SJSA1 (cell line): ENCODE data around the gene CFAP77. TPM values are rescaled to one million over a fixed set of nuclear protein-coding genes. Genes with fewer than 3 reads are reported as not detected.

Source experiments
- DNase-seq, 2 experiments: peaks; one replicate each; pipeline ENCODE4 v3.0.0-alpha.2; 2015 to 2020; ENCODE audit warnings: low spot score in 2 of 2, low read depth in 1 of 2
- H3K27ac ChIP-seq: fragments of 250-450 bp; sonication (Bioruptor Pico); 2 replicates; pipeline ENCODE4 v1.5.1; 2020; ENCODE audit warnings: mild to moderate bottlenecking, moderate library complexity
- H3K27me3 ChIP-seq: fragments of 250-450 bp; sonication (Bioruptor Pico); replicated peaks from 2 replicates; pipeline ENCODE4 v1.5.1; 2020; ENCODE audit warnings: mild to moderate bottlenecking, moderate library complexity
- H3K36me3 ChIP-seq: fragments of 250-450 bp; sonication (Bioruptor Pico); 2 replicates; pipeline ENCODE4 v1.5.1; 2020; ENCODE audit warnings: mild to moderate bottlenecking
- H3K4me1 ChIP-seq: fragments of 250-450 bp; sonication (Bioruptor Pico); replicated peaks from 2 replicates; pipeline ENCODE4 v1.6.1; 2021; ENCODE audit warnings: mild to moderate bottlenecking
- H3K4me3 ChIP-seq: fragments of 250-450 bp; sonication (Bioruptor Pico); 2 replicates; pipeline ENCODE4 v1.5.1; 2020; ENCODE audit warnings: mild to moderate bottlenecking
- H3K9me3 ChIP-seq: fragments of 250-450 bp; sonication (Bioruptor Pico); replicated peaks from 2 replicates; pipeline ENCODE4 v1.5.1; 2020; ENCODE audit warnings: mild to moderate bottlenecking
- total RNA-seq: library from RNA; depleted of rRNA; stranded (reverse); fragments of >200 nt; shearing (Covaris generic); gene quantifications from 2 replicates; pipeline ENCODE4 v1.2.3, GENCODE V29; 2014

CFAP77 gene
- total RNA-seq, 1 experiment from 2014 or later = 0.42 TPM

DNA sequence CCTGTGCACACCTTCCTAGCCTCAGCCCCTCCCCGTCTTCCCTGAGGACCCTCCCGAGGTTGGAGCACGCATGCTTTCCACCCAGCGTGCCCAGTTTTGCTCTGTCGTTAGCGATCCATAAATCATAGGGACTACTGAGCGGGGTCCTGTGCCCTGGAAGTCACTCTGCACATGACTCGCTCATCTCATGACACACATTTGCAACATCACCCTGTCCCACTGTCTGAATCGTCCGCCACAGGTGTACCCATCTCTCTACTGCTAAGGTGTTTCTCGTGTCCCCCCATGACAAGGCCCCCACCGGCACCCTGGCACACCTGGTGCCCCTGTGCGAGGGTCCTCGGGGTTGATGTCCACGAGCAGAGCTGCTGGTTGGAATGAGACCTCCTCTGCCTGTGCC lies 103.4 kb downstream of the CFAP77 start:
- H3K27me3 ChIP-seq = peaks cover 16% of the 10 kb centered on the region
- H3K27ac ChIP-seq = no peak overlapping the region
- no peaks in the 10 kb centered on the region for H3K36me3 ChIP-seq
- no peaks in the 10 kb centered on the region for H3K9me3 ChIP-seq
- H3K4me3 ChIP-seq = no peak overlapping the region
- H3K4me1 ChIP-seq = no peaks in the 10 kb centered on the region
- DNase-seq = no peak

DNA sequence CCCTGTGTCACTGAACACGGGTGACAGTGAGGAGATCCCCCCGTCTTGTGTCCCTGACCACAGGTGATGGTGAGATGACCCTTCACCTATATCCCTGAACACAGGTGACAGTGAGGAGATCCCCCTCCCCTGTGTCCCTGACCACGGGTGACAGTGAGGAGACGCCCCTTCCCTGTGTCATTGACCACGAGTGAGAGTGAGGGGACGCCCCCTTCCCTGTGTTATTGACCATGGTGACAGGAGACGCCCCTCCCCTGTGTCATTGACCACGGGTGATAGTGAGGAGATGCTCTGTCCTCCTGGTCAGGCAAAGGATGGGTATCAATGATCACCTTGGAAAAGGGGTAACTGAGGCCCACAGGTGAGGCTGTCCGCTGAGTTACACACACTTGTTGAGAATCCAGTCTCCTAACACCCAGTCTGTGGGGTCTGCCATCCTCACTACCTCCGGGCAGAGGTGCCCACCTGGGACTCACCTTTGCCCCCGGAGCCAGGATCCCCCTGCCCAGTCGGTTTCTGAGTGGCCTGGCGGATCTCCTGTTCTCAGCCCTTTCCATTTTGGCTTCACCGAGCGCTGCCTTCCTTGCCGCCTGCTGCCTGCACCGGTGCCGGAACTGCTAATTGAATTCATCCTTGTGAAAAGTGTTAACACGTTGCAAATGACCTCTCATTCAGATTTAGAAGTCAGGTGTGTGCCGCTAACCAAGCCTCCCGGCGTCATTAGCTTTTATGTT lies 104.2 kb downstream of the CFAP77 start:
- peaks cover 16% of the 10 kb centered on the region for H3K27me3 ChIP-seq
- H3K27ac ChIP-seq = no peak overlapping the region
- H3K4me3 ChIP-seq = no peak overlapping the region
- H3K36me3 ChIP-seq = no peaks in the 10 kb centered on the region
- DNase-seq = no peak
- H3K4me1 ChIP-seq = no peaks in the 10 kb centered on the region
- no peaks in the 10 kb centered on the region for H3K9me3 ChIP-seq

DNA sequence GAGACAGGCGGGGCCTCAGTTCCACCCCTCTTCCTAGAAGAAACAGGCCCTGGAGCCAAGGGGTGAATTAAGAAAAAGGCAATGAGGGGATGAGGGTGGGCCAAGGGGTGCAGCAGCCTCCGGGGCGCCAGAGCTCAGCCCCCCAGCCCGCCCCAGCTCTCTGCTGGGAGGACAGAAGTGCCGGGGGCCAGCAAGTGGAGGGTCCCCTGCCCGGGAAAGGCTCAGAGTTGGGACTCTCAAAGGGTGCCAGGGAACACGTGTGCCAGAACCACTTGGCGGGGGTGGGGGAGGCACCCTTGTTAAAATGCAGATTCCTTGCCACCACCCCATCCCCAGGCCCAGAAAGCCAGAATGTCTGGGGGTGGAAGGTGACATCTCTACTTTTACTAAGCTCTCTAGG lies 104.8 kb downstream of the CFAP77 start:
- no peak overlapping the region for H3K4me3 ChIP-seq
- H3K27ac ChIP-seq = no peak overlapping the region
- no peaks in the 10 kb centered on the region for H3K36me3 ChIP-seq
- H3K27me3 ChIP-seq = peaks cover 16% of the 10 kb centered on the region
- H3K4me1 ChIP-seq = no peaks in the 10 kb centered on the region
- DNase-seq = no peak
- no peaks in the 10 kb centered on the region for H3K9me3 ChIP-seq

DNA sequence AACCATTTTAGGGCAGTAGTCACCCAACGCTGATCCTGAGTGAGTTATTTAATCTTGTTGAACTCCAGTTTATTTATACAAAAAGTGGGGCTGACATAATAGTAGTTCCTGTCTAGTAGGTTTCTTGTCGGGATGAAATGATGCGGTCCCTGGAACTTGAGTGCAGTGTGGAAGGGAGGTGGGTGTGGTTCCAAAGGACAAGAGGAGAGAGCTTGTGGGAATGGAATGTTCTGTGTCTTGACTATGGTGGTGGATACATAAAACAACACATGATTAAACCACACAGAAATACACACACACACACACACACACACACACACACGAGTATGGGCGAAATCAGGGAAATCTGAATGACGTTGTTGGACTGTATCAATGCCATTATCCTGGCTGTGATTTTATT lies 106.3 kb downstream of the CFAP77 start:
- no peaks in the 10 kb centered on the region for H3K36me3 ChIP-seq
- no peak overlapping the region for H3K27ac ChIP-seq
- H3K4me3 ChIP-seq = no peak overlapping the region
- H3K27me3 ChIP-seq = peaks cover 16% of the 10 kb centered on the region
- no peak for DNase-seq
- H3K9me3 ChIP-seq = no peaks in the 10 kb centered on the region
- H3K4me1 ChIP-seq = no peaks in the 10 kb centered on the region

DNA sequence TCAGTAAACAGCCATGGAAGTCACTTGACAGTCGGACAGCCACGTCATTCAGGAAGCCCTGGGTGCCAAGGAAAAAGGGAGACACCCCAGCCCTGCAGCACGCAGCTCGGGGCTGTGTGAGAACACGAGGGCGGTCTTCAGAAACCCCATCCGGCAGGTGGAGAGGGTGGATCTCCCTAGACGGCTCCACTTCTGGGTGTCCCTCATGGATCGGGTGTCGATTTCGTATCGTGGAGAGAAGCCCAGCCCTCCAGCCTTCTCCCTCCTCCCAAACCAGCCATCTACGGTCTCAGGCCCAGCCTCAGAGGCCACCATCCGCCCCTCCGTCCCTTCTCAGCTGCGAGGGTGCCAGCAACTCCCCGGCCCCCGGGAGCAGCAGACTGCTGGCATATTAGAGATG lies 106.9 kb downstream of the CFAP77 start:
- Histone ChIP-seq H3K27me3 (peaks cover 16% of the 10 kb centered on the region), H3K4me1 (no peaks in the 10 kb centered on the region), H3K27ac (no peak overlapping the region), H3K4me3 (no peak overlapping the region), H3K9me3 (no peaks in the 10 kb centered on the region), H3K36me3 (no peaks in the 10 kb centered on the region)
- DNase-seq = no peak

DNA sequence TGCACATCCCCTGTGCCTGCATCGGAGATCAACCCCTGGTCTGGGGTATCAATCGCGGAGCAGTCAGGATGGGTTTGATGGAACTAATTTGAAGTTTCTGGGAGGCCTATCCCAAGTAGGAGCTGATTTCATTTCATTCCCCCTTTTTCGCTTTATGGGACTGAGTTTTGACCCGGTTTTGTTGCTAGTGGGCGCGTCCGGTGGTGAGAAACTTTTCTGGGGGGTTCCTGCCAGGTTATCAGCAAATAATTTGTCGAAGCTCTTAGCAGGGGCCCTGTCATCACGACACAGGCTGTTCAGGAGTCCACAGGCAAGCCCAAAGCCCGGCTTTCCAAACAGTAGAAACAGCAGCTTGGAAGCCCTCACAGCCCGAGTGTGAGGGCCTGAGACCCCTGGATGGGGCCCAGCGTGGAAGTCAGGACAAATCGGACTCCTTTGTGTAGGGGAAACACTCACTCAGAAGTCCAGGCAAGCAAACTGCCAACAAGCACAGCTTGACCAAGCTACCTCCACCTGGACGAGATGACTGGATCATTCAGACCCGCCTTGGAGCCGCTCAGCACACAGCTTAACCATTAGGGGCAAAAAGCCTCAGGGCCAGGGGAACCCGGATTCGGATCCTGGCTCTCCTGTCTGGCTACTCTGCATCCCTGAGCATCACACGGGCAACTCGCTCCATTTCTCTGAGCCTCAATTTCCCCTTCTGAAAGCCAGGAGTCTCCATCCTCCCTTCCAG lies 108.0 kb downstream of the CFAP77 start:
- DNase-seq = no peak
- no peaks in the 10 kb centered on the region for H3K4me1 ChIP-seq
- H3K4me3 ChIP-seq = no peak overlapping the region
- no peak overlapping the region for H3K27ac ChIP-seq
- no peaks in the 10 kb centered on the region for H3K36me3 ChIP-seq
- peaks cover 13% of the 10 kb centered on the region; the same call in 1 of the 2 replicates for H3K27me3 ChIP-seq
- no peaks in the 10 kb centered on the region for H3K9me3 ChIP-seq

DNA sequence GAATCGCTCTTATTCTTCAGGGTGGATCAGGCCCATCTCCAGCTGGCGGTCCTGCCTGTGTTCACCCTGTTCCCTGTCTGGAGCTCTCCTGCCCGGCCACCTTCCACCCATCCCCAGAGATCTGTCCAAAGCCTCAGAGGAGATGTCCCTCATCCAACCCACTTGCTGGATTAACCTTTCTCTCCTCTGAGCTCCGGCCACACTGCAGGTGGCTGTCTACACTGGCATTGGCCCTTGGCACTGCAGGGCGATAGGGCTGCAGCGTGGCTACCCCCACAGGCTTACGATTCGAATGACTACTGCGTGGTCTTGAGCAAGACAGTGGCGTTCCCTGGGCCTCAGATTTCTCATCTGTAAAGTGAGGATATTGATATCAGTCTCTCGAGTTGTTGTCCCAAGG lies 108.6 kb downstream of the CFAP77 start:
- no peak overlapping the region for H3K27ac ChIP-seq
- H3K36me3 ChIP-seq = no peaks in the 10 kb centered on the region
- H3K27me3 ChIP-seq = peaks cover 19% of the 10 kb centered on the region
- H3K4me1 ChIP-seq = no peaks in the 10 kb centered on the region
- H3K4me3 ChIP-seq = no peak overlapping the region
- DNase-seq = no peak
- no peaks in the 10 kb centered on the region for H3K9me3 ChIP-seq

DNA sequence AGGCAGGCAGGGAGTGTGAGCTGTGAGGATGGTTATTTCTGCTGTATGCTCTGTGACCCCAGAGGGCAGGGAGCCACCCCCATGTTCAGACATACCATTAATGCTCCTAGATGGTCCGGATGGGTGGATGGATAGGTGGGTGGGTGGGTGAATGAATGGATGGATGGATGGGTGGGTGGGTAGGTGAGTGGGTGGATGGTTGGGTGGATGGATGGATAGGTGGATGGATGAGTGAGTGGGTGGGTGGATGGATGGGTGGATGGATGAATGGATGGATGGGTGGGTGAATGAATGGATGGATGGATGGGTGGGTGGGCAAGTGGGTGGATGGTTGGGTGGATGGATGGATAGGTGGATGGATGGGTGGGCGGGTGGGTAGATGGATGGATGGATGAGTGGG lies 109.0 kb downstream of the CFAP77 start:
- Histone ChIP-seq H3K27me3 (peaks cover 23% of the 10 kb centered on the region), H3K36me3 (no peaks in the 10 kb centered on the region), H3K4me3 (no peak overlapping the region), H3K9me3 (no peaks in the 10 kb centered on the region), H3K27ac (no peak overlapping the region), H3K4me1 (no peaks in the 10 kb centered on the region)
- no peak for DNase-seq

DNA sequence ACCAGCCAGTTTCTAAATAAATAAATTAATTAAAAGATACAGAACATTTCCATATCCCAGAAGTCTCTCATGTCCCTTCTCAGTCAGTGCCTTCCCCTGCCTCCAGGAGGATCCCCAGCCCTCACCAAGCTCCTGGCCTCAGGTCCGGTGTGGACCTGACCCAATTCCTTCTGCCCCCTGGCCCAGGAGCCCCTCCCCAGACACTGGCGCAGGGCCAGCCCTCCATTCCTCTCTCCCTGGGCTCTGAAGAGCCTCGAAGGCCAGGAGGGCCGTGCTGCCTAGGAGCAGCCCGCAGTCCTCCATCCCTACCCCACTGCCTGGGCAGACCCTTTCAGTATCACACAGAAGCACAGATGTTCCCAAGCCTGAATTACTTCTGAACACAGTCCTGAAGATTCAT lies 110.6 kb downstream of the CFAP77 start:
- Histone ChIP-seq H3K9me3 (no peaks in the 10 kb centered on the region), H3K27ac (no peak overlapping the region), H3K27me3 (peaks cover 28% of the 10 kb centered on the region), H3K4me1 (no peaks in the 10 kb centered on the region), H3K4me3 (no peak overlapping the region), H3K36me3 (no peaks in the 10 kb centered on the region)
- DNase-seq = no peak

DNA sequence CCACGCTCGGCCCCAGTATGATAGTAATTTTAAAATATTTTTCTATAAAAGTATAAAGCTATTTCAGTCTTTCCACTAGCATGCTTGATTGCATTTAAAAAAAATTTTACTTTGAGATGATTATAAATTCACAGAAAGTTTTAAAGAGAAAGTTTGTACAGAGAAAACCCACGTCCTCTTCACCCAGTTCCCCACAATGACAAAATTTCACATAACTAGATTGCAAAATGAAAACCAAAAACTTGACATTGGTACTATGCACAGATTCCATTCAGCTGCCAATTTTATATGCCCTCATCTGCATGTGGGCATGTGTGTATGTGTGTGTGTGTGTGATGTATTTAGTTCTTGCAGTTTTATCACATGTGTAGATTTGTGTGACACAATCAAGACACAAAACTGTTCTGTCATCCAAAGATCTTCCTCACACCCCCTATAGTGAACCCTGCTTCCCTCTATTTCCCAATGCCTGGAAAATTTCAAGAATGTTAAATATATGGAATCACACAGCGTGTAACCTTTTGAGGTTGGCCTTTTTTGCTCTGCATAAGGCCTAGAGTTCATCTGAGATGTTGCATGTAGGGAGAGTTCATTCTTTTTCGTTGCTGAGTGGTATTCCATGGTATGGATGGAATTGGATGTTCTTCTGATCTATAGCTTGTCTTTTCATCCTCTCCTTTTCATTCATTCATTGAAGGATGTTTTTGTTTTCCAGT lies 115.5 kb downstream of the CFAP77 start:
- Histone ChIP-seq H3K9me3 (no peaks in the 10 kb centered on the region), H3K27me3 (peaks cover 28% of the 10 kb centered on the region), H3K4me3 (no peak overlapping the region), H3K4me1 (no peaks in the 10 kb centered on the region), H3K36me3 (no peaks in the 10 kb centered on the region), H3K27ac (no peak overlapping the region)
- no peak for DNase-seq

DNA sequence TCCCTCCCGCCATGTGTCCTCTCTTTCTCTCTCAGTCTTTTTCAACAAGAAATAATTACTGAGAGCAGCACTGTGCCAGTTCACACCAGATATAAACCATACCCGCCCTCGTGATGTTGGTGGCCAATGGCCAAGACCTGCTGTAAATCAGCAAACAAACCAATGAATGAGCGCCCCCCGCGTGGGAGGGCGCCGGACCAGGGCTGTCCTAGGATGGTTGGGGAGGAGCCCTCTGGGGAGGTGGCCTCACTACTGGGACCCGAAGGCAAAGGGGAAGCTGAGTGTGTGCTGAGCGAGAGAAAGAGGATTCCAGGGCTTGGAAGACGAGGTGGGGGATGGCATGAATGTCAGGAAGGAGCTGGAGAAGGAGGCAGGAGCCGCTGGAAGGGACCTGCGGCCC lies 121.2 kb downstream of the CFAP77 start:
- peaks cover 29% of the 10 kb centered on the region for H3K27me3 ChIP-seq
- H3K36me3 ChIP-seq = no peaks in the 10 kb centered on the region
- no peaks in the 10 kb centered on the region for H3K4me1 ChIP-seq
- H3K4me3 ChIP-seq = no peak overlapping the region
- no peaks in the 10 kb centered on the region for H3K9me3 ChIP-seq
- H3K27ac ChIP-seq = no peak overlapping the region
- no peak for DNase-seq

DNA sequence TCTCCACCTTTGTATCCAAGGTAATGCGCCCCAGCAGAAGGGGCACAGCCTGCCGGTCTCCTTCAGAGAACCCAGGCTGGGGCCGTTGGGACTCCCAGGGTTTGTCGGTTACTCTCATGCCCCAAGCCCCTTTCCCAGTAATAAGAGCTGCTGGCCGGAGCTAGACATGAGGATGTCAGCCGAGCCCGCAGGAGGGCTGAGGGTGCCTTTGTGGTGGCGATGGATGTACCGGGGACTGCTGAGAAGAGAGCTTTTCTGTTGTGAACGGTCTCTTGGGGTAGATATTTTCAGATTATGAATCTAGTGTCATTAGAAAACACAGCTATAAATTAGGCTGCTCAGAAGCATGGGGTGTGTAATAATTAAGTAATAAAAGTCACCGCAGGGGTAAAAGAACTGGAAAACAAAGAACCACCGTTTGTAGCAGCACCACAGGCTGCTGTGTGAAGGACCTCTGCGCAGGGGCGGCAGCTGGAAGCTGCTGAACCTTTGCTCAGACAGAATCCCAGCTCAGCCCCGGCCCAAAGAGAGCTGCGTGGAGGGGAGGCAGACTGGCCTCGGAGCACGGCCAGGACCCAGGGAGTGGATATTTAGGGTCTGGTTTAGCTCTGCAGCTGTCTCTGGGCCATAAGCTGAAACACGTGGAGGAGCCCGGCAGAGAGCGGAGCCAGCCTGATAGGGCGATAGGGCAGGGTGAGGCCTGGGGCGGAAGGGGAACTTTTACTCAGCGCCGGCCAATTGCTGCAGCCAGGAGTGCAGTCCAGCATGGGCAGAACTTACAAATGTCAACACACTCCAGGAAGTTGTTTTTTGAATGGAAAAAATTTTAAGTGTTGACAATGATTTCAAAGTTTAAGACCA lies 121.9 kb downstream of the CFAP77 start:
- no peak overlapping the region for H3K27ac ChIP-seq
- H3K36me3 ChIP-seq = no peaks in the 10 kb centered on the region
- DNase-seq = no peak
- H3K4me1 ChIP-seq = no peaks in the 10 kb centered on the region
- H3K9me3 ChIP-seq = no peaks in the 10 kb centered on the region
- H3K4me3 ChIP-seq = no peak overlapping the region
- peaks cover 29% of the 10 kb centered on the region for H3K27me3 ChIP-seq

DNA sequence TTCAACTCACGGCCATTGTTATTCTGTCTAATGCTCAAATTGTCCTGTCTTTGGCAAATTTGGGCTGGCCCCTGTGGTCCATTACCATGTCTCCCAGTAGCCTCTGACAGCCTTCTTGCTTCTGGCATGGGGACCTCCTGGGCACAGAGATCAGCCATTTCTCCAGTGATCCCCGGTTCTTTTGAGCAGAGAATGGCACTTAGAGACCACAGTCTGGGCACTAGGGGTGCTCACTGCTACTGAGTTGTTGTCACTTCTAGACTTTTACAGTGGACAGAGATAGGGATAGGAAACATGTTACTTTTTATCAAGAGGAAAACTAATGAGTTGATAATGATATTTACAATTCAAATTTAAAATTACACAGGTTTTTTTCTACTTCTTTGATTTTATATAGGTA lies 124.8 kb downstream of the CFAP77 start:
- no peaks in the 10 kb centered on the region for H3K4me1 ChIP-seq
- peaks cover 29% of the 10 kb centered on the region for H3K27me3 ChIP-seq
- H3K4me3 ChIP-seq = no peak overlapping the region
- H3K36me3 ChIP-seq = no peaks in the 10 kb centered on the region
- DNase-seq = no peak
- H3K27ac ChIP-seq = no peak overlapping the region
- H3K9me3 ChIP-seq = no peaks in the 10 kb centered on the region
